ENCODE results near the gene THAP7. TPM values are rescaled to one million over a fixed set of nuclear protein-coding genes. Genes with fewer than 3 reads are reported as not detected.
"Not testable (repeated sequence)": the region's sequence is repeated elsewhere in the genome, so short reads cannot be mapped to it uniquely, and the experiment has no call there.

Gene THAP7
- total RNA-seq, 1 experiment from 2014 or later: 24.9 TPM

- no TSS peak for BruUV-seq (replicated peaks)
- Mint-ChIP-seq H3K9me3 (ENCODE audit: unreplicated experiment) (no peaks in the 10 kb centered on the region), H3K36me3 (ENCODE audit: insufficient read depth, unreplicated experiment) (no peaks in the 10 kb centered on the region), H3K27ac (ENCODE audit: low read depth, unreplicated experiment) (no peak overlapping the region), H3K4me3 (ENCODE audit: unreplicated experiment) (no peak overlapping the region), H3K4me1 (ENCODE audit: insufficient read depth, unreplicated experiment) (no peaks in the 10 kb centered on the region), H3K27me3 (ENCODE audit: insufficient read depth, unreplicated experiment) (no peaks in the 10 kb centered on the region)
- POLR2A ChIA-PET: interaction anchor here (0.7 kb wide), 1 partner anchor 10 kb away, joined by 3 read pairs; no protein-coding TSS in a partner anchor
- intact Hi-C loops (cut with micrococcal nuclease): no loop called here
- CTCF ChIA-PET: interaction anchor here (0.8 to 1.7 kb wide), 2 partner anchors 24 to 30 kb away, joined by 3 read pairs; no protein-coding TSS in a partner anchor
- DNase-seq (ENCODE audit: unreplicated experiment): no peak
- no peak for TF ChIP-seq CTCF (IDR thresholded peaks at IDR 0.05; ENCODE audit: unreplicated experiment)
Observed at GRCh38 chr22:20972933-20973577, 28.9 kb downstream of the THAP7 start.

DNA sequence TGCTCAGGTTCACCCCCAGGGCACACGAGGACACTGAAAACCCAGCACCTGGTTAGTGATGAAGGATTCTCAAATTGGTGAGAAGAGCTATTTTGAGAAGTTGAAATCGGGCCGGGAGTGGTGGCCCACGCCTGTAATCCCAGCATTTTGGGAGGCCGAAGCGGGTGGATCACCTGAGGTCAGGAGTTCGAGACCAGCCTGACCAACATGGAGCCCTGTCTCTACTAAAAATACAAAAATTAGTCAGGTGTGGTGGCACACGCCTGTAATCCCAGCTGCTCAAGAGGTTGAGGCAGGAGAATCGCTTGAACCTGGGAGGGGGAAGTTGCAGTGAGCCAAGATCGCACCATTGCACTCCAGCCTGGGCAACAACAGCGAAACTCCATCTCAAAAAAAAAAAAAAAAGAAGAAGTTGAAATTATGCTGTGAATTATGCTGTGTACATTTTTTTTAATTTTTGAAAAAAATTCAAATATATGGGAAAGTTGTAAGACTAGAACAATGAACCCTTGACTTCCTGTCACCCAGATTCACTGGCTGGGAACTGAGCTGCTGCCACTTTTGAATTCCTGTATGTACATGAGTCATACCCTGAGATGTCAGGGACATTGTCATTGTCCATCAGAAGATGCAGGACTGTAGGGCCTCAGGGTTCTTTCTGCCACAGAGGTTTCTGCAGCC, 29.8 kb downstream of the THAP7 start:
- H3K4me3 Mint-ChIP-seq (ENCODE audit: unreplicated experiment); H3K4me1 Mint-ChIP-seq (ENCODE audit: insufficient read depth, unreplicated experiment); intact Hi-C loops (cut with micrococcal nuclease); H3K36me3 Mint-ChIP-seq (ENCODE audit: insufficient read depth, unreplicated experiment); H3K9me3 Mint-ChIP-seq (ENCODE audit: unreplicated experiment); H3K27ac Mint-ChIP-seq (ENCODE audit: low read depth, unreplicated experiment); H3K27me3 Mint-ChIP-seq (ENCODE audit: insufficient read depth, unreplicated experiment); BruUV-seq (replicated peaks); DNase-seq (ENCODE audit: unreplicated experiment): not testable (repeated sequence)
- ChIA-PET CTCF (interaction anchor here (1.5 kb wide), 1 partner anchor 11 kb away, joined by 5 read pairs; no protein-coding TSS in a partner anchor), POLR2A (interaction anchor here (0.7 to 1.6 kb wide), 3 partner anchors 9 to 11 kb away, joined by 3 to 5 read pairs (median 4); partner anchors contain the start of gene LZTR1)

GRCh38 chr22:20970939-20971657, 30.8 kb downstream of the THAP7 start:
- POLR2A ChIA-PET: interaction anchor here (1.5 to 1.6 kb wide), 2 partner anchors 10 kb away, joined by 4 to 5 read pairs; partner anchors contain the start of gene LZTR1
- no TSS peak for BruUV-seq (replicated peaks)
- CTCF ChIA-PET: interaction anchor here (1.5 kb wide), 1 partner anchor 10 kb away, joined by 5 read pairs; no protein-coding TSS in a partner anchor
- Mint-ChIP-seq H3K27ac (ENCODE audit: low read depth, unreplicated experiment) (no peak overlapping the region), H3K9me3 (ENCODE audit: unreplicated experiment) (no peaks in the 10 kb centered on the region), H3K4me1 (ENCODE audit: insufficient read depth, unreplicated experiment) (no peaks in the 10 kb centered on the region), H3K36me3 (ENCODE audit: insufficient read depth, unreplicated experiment) (no peaks in the 10 kb centered on the region), H3K27me3 (ENCODE audit: insufficient read depth, unreplicated experiment) (no peaks in the 10 kb centered on the region), H3K4me3 (ENCODE audit: unreplicated experiment) (no peak overlapping the region)
- intact Hi-C loops (cut with micrococcal nuclease): no loop called here
- no peak for TF ChIP-seq CTCF (IDR thresholded peaks at IDR 0.05; ENCODE audit: unreplicated experiment)
- no peak for DNase-seq (ENCODE audit: unreplicated experiment)

DNA sequence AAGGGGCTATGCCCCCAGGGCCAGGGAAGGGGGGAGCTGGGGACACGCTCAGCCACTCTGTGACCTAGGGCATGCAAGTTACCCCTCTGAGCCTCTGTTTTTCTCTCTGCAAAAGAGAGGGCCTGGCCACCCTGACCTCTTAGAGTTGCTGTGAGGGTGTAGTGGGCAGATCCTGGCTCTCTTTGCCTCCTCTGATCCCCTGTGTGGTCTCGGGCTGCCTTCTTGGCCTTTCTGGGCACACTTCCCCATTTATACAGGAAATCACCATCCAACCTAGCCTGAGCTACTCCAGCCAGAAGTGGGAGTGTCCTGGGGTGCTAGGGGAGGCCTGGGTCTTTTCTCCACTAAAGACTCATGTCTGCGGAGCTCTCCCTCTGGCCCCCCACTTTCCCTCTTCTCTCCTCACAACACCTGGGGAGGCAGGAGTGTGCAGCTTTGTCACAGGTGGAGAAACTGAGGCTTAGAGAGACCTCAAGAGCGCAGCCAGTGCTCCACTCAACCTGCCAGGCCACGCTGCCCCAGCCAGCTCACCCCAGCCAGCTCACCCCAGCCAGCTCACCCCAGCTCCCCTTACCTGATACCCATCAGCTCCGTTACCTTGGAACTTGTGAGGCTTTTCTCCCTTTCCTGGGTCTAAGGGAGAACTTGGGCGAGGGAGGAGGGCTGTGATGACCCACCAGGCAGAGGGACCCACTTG, 33.5 kb downstream of the THAP7 start:
- intact Hi-C loops (cut with micrococcal nuclease): no loop called here
- Mint-ChIP-seq H3K27me3 (ENCODE audit: insufficient read depth, unreplicated experiment) (no peaks in the 10 kb centered on the region), H3K36me3 (ENCODE audit: insufficient read depth, unreplicated experiment) (no peaks in the 10 kb centered on the region), H3K4me1 (ENCODE audit: insufficient read depth, unreplicated experiment) (no peaks in the 10 kb centered on the region), H3K27ac (ENCODE audit: low read depth, unreplicated experiment) (no peak overlapping the region), H3K4me3 (ENCODE audit: unreplicated experiment) (no peak overlapping the region), H3K9me3 (ENCODE audit: unreplicated experiment) (no peaks in the 10 kb centered on the region)
- CTCF ChIA-PET: no interaction called here
- BruUV-seq (replicated peaks): no TSS peak
- POLR2A ChIA-PET: no interaction called here
- no peak for TF ChIP-seq CTCF (IDR thresholded peaks at IDR 0.05; ENCODE audit: unreplicated experiment)
- DNase-seq (ENCODE audit: unreplicated experiment): no peak
